GM12865 (cell line): ENCODE data around the gene SPNS2.

Experiments used
- DNase-seq: peaks from one replicate; pipeline ENCODE4 v3.0.0; 2010; ENCODE audit warnings: low read depth
- H3K4me3 ChIP-seq: 2 replicates; pipeline ENCODE4 v1.5.1; 2011; ENCODE audit warnings: mild to moderate bottlenecking, low read depth, low read length, control low read depth
- TF ChIP-seq, protein P1 (sequence below): IDR thresholded peaks from 2 replicates; pipeline ENCODE4 v1.5.1; 2011; ENCODE audit warnings: low read length, control low read depth, low read depth, inconsistent platforms; ENCODE audit not compliant: insufficient read depth; ENCODE audit errors: missing control alignments

SPNS2 gene, protein sequence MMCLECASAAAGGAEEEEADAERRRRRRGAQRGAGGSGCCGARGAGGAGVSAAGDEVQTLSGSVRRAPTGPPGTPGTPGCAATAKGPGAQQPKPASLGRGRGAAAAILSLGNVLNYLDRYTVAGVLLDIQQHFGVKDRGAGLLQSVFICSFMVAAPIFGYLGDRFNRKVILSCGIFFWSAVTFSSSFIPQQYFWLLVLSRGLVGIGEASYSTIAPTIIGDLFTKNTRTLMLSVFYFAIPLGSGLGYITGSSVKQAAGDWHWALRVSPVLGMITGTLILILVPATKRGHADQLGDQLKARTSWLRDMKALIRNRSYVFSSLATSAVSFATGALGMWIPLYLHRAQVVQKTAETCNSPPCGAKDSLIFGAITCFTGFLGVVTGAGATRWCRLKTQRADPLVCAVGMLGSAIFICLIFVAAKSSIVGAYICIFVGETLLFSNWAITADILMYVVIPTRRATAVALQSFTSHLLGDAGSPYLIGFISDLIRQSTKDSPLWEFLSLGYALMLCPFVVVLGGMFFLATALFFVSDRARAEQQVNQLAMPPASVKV

DNA sequence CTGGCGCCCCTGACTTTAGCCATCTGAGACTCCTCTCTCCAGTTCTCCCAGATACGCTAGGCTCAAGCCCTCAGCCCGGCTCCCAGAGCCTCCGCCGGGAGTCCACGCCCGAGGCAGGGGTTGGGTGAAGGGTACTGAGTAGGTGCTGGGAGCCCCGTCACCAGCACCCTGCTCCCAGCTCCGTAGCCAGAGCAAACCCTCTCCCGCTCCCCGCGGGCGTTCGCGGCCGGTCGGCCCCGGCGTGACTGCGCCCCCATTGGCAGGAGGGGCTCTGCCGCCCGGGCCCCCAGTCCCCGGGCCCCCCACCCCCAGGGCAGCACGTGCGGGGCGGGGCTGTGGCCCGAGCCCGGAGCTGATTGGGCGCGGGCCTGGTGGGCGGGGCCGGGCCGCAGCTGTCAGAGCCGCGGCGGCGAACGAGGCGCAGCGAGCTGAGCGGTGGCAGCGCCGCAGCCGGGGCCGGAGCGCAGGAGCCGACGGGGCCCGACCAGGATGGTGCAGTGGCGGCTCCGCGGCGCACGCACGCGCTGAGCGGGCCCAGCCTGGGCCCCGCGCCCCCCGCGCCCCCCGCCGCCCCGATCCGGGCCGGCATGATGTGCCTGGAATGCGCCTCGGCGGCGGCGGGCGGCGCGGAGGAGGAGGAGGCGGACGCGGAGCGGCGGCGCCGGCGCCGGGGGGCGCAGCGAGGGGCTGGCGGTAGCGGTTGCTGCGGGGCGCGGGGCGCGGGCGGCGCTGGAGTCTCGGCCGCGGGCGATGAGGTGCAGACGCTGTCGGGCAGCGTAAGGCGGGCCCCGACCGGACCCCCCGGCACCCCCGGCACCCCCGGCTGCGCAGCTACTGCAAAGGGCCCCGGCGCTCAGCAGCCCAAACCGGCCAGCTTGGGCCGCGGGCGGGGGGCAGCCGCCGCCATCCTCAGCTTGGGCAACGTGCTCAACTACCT lies at the start of gene SPNS2:
Gene SPNS2 (plus strand): TSS at position 421 of the 937 bp plus-strand sequence. CDS start 167 bp downstream, at position 588.
- peak; percentile 59 for DNase-seq

DNA sequence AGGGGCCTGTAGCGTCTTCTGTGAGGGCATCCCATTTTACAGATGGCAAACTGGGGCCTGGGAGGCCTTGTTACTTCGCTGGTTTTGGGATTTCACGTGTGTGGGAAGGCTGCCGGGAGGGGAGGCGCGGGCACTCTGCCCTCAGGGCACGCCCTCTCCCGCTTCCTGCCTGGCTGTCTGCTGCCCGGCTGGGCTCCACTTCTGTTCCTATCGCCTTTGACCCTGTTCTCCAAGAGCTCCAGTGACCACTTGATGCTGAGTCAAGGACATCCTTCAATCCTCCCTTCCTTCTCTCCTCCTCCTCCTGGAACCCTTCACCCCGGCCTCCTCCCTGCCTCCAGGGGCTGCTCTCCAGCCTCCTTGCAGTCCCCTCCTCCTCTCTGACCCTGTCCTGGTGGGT lies 48.9 kb upstream of the SPNS2 start:
- TF ChIP-seq, protein P1, sequence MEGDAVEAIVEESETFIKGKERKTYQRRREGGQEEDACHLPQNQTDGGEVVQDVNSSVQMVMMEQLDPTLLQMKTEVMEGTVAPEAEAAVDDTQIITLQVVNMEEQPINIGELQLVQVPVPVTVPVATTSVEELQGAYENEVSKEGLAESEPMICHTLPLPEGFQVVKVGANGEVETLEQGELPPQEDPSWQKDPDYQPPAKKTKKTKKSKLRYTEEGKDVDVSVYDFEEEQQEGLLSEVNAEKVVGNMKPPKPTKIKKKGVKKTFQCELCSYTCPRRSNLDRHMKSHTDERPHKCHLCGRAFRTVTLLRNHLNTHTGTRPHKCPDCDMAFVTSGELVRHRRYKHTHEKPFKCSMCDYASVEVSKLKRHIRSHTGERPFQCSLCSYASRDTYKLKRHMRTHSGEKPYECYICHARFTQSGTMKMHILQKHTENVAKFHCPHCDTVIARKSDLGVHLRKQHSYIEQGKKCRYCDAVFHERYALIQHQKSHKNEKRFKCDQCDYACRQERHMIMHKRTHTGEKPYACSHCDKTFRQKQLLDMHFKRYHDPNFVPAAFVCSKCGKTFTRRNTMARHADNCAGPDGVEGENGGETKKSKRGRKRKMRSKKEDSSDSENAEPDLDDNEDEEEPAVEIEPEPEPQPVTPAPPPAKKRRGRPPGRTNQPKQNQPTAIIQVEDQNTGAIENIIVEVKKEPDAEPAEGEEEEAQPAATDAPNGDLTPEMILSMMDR = no peak
- H3K4me3 ChIP-seq = no peak overlapping the region
- DNase-seq = no peak

More for the DNA sequence above, at the start of gene SPNS2:
- TF ChIP-seq, protein P1 = no peak
- H3K4me3 ChIP-seq = no peak within 1 kb of the TSS

DNA sequence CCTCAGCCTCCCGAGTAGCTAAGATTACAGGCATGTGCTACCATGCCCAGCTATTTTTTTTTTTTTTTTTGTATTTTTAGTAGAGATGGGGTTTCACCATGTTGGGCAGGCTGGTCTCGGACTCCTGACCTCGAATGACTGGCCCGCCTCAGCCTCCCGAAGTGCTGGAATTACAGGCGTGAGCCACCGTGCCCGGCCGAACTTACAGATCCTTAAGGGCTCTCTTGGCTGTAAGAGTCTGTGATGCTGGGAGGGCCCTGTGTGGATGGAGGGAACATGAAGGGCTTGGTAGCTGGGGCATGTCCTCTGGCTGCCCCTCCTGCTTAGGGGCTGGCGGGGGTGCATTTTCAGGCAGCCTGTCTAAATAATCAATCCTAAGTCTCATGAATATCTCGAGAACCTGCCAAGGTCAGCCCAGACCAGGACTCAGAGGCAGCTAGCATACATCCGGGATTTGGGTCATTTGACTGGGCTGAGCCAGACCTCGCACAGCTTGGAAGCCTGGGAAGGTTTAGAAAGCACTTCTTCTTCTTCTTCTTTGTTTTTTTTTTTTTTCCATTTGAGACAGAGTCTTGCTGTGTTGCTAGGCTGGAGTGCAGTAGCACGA lies 47.9 kb upstream of the SPNS2 start:
- TF ChIP-seq, protein P1 = no peak
- no peak for DNase-seq
- no peak overlapping the region for H3K4me3 ChIP-seq

DNA sequence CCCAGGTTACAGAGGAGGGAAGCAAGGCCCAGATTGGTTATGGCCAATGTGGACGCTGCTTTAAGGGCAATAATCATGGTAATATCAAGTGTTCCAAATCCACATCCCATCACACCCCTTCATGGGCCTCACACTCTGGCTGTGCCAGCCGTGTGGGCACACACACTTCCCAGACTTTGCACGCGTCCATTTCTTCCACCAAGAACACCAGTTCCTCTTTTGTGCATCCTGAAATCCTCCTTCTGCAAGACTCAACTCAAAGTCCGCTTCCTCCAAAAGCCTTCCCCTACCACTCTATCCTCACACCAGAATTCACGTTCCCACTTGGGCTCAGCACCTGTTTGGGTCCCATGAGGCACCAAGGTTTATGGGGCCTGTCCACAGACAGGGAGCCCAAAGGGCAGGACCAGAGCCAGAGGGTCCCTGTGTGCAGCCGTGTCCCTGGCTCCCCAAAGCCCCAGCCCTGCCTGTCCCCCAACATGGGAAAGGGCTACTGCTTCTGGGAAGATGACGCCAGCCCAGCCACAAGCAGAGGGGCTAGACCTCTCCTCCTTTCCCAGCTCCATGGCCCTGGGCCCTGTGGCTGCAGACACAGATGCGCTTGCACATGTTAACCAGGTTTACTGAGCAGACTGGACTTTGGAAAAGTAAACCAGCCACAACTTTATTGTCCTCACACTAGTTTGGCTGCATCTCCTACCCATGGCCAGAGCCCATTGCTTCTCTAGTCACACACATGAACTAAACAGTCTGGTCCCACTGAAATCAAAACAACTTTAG lies 44.7 kb upstream of the SPNS2 start:
- H3K4me3 ChIP-seq = no peak overlapping the region
- TF ChIP-seq, protein P1 = no peak
- no peak for DNase-seq

DNA sequence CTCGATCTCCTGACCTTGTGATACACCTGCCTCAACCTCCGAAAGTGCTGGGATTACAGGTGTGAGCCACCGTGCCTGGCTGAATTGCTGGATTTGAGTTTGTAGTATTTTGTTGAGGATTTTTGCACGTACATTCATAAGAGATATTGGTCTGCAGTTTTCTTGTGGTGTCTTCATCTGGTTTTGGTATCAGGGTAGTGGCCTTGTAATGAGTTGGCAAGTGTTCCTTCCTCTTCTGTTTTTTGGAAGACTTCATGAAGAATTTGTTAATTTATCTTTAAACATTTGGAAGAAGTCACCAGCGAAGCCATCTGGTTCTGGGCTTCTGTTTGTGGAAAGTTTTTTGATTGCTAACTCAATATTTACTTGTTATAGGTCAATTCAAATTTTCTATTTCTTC lies 38.0 kb upstream of the SPNS2 start:
- TF ChIP-seq, protein P1 = no peak
- DNase-seq = no peak

More for the DNA sequence above, 38.0 kb upstream of the SPNS2 start:
- H3K4me3 ChIP-seq = no peak overlapping the region
